Prostate gland (tissue), 2 donors: ENCODE measurements around the gene CORO1C.

ENCODE experiments used
- CTCF ChIP-seq, 4 experiments: fragments of 200-600 bp in 2 of 4; fragments of 450-650 bp in 2 of 4; sonication (generic) in 2 of 4; IDR thresholded peaks; 1 replicate in 3 of 4; 2 replicates in 1 of 4; pipeline ENCODE4 v1.5.1; 2016 to 2019; ENCODE audit warnings: antibody characterized with exemption in 4 of 4, mild to moderate bottlenecking in 2 of 4, moderate library complexity in 2 of 4
- POLR2A ChIP-seq: fragments of 450-650 bp; IDR thresholded peaks from one replicate; pipeline ENCODE4 v1.6.1; 2016; ENCODE audit warnings: antibody characterized with exemption, mild to moderate bottlenecking
- POLR2AphosphoS5 ChIP-seq: sonication (generic); formaldehyde crosslinking; IDR thresholded peaks from one replicate; pipeline ENCODE4 v1.6.1; 2017; ENCODE audit warnings: antibody characterized with exemption

GRCh38 chr12:108727161-108727560 lies 4.2 kb downstream of the CORO1C start:
- TF ChIP-seq CTCF (IDR thresholded peaks at IDR 0.05) (no peak), POLR2A (no peak), POLR2AphosphoS5 (no peak)
